ENCODE data around the gene TLNRD1. TPM values are rescaled to one million over a fixed set of nuclear protein-coding genes. Genes with fewer than 3 reads are reported as not detected.

Gene TLNRD1
- total and polyA plus RNA-seq, 7 donors: 0.65 to 5.1 (median 2.6) TPM

DNA sequence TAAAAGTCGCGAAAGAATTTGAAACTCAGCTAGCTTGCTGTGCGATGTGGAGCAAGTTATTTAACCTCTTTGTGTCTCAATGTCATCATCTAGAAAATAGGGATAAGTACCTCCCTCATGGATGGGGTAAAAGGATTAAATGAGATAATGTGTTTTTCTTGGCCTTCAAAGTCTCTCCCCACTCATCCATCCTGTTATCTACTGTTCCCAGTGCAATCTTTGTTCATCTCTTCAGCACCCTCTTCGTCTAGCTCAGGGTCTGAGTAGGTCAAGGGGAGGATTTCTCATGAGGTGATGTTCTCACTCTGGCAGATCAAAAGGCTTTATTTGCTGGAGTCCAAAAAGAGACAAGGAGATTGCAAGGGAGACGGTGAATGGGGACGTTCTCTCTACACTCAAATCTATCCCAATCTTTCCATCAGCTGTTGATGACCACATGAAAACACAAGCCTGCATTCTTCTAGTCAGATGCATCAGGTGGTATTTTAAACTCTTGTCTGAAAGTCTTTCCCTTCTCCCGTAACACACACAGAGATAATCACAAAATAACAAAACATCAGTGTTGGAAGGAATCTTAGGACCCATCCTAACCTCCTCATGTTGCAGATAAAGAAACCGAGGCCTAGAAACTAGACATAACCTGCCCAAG is 12.5 kb upstream of the TLNRD1 start:
- Histone ChIP-seq H3K36me3 (ENCODE audit: insufficient read depth in 1 of 2, low read depth in 1 of 2) (no peaks in the 10 kb centered on the region), H3K27ac (no peak overlapping the region), H3K4me3 (peak overlapping the region; percentile 94), H3K9me3 (no peaks in the 10 kb centered on the region), H3K27me3 (ENCODE audit: insufficient read depth in 3 of 3, low read length in 2 of 3) (no peaks in the 10 kb centered on the region), H3K4me1 (peaks cover 42% of the 10 kb centered on the region)
- ATAC-seq (no peak), DNase-seq (no peak)
- TF ChIP-seq, protein P1, sequence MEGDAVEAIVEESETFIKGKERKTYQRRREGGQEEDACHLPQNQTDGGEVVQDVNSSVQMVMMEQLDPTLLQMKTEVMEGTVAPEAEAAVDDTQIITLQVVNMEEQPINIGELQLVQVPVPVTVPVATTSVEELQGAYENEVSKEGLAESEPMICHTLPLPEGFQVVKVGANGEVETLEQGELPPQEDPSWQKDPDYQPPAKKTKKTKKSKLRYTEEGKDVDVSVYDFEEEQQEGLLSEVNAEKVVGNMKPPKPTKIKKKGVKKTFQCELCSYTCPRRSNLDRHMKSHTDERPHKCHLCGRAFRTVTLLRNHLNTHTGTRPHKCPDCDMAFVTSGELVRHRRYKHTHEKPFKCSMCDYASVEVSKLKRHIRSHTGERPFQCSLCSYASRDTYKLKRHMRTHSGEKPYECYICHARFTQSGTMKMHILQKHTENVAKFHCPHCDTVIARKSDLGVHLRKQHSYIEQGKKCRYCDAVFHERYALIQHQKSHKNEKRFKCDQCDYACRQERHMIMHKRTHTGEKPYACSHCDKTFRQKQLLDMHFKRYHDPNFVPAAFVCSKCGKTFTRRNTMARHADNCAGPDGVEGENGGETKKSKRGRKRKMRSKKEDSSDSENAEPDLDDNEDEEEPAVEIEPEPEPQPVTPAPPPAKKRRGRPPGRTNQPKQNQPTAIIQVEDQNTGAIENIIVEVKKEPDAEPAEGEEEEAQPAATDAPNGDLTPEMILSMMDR (IDR thresholded peaks at IDR 0.05): no peak
- intact Hi-C loops (cut with DNase I): loop anchor here in 1 of 2 donors (10.0 kb wide), 1 partner anchor 277 kb away; no protein-coding TSS in a partner anchor
- WGBS, 3 donors: 66 to 68% (median 67%) methylated on average over 8 of the region's 8 CpGs

DNA sequence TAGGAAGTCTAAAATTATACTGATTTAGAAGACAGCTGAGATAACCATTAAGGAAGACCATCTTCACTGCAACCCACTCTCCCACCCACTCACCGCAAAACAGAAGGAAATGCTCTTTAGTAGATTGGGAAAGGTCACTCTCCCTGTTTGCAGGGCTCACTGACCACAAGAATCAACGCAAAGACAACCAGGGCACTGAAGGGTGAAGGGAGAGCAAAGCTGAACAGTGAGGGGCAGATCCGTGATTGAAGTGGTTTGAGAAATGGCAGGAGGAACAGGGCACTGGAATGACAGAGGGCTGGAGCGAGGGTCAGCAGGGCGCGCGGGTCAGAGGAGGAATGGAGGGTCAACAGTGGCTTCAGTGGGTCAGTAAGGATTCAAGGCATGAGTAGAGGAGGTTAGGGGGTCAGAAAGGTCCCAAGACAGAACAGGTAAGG is 11.6 kb upstream of the TLNRD1 start:
- peaks cover 42% of the 10 kb centered on the region for H3K4me1 ChIP-seq
- intact Hi-C loops (cut with DNase I): loop anchor here in 1 of 2 donors (10.0 kb wide), 1 partner anchor 276 kb away; no protein-coding TSS in a partner anchor

DNA sequence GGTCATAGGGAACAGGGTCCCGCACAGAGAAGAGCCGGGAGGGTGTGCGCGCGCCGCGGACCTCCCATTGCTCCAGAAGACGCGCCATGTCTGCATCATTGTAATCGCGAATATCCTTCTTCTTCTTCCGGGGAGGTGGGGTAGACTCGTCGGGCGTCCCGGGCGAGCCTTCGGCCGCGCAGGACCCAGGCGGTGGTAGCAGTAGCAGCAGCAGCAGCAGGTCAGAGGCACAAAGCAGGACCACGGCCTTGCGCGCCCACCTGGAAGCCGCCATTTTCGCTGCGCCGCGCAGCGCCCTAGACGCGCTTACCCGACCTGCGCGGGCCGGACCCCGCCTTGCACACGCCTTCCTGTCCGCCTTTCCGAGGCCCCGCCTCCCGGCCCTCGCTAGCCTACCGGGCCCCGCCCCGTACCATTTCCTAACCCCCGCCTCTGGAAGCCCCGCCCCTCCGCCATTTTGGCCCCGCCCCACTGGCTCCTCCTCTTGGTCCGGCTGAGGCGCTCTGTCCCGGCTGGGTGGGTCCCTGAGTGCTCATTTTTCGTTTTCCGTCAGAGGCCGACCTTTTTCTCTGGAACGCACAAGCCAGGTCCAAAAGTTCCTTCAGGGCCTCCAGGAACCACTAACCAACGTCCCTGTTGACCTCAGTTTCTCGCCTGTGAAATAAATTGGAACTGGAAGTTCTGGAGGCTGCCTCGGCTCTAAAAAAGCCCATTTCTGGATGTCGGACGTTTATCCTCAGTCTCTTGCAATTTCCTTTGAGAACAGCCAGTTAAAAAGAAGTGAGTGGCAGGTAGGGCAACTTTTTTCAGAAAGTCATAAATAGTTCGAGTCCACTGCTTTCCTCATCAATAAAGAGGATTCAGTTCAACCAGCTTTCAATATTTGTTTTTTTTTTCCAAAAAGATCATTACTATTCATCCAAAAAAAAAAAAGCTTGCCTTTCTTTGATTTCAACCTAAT is 10.9 kb upstream of the TLNRD1 start, which contains the start of gene MESD:
TSS of gene MESD (minus strand) at position 302 of the 961 bp plus-strand sequence. CDS start at position 274, 28 bp downstream.
- no peaks in the 10 kb centered on the region for H3K36me3 ChIP-seq (ENCODE audit: insufficient read depth in 1 of 2, low read depth in 1 of 2)
- TF ChIP-seq, protein P1 (IDR thresholded peaks at IDR 0.05): no peak
- ATAC-seq (peak; percentile 99 to 100 (median 100)), DNase-seq (peak; percentile 98 to 99)
- peak within 1 kb of the TSS; percentile 90 for H3K27ac ChIP-seq
- intact Hi-C loops (cut with DNase I): loop anchor here in 1 of 2 donors (10.0 kb wide), 1 partner anchor 275 kb away; no protein-coding TSS in a partner anchor
- 1% methylated on average over 42 to 63 of the region's 63 CpGs for whole genome bisulfite sequencing, 3 donors
- H3K27me3 ChIP-seq (ENCODE audit: insufficient read depth in 3 of 3, low read length in 2 of 3): no peaks in the 10 kb centered on the region
- H3K4me3 ChIP-seq: peak within 1 kb of the TSS; percentile 94
- no peaks in the 10 kb centered on the region for H3K9me3 ChIP-seq
- H3K4me1 ChIP-seq: peaks cover 42% of the 10 kb centered on the region

More for the DNA sequence above, 11.6 kb upstream of the TLNRD1 start:
- no peaks in the 10 kb centered on the region for H3K9me3 ChIP-seq
- no peaks in the 10 kb centered on the region for H3K27me3 ChIP-seq (ENCODE audit: insufficient read depth in 3 of 3, low read length in 2 of 3)
- peak in 1 of 4 donors; percentile 40 for ATAC-seq
- TF ChIP-seq, protein P1 (IDR thresholded peaks at IDR 0.05): no peak
- 0 to 2% (median 1%) methylated on average over 7 of the region's 7 CpGs for WGBS, 3 donors
- peak overlapping the region; percentile 90 for H3K27ac ChIP-seq
- DNase-seq: no peak
- no peaks in the 10 kb centered on the region for H3K36me3 ChIP-seq (ENCODE audit: insufficient read depth in 1 of 2, low read depth in 1 of 2)
- H3K4me3 ChIP-seq: peak overlapping the region; percentile 94

DNA sequence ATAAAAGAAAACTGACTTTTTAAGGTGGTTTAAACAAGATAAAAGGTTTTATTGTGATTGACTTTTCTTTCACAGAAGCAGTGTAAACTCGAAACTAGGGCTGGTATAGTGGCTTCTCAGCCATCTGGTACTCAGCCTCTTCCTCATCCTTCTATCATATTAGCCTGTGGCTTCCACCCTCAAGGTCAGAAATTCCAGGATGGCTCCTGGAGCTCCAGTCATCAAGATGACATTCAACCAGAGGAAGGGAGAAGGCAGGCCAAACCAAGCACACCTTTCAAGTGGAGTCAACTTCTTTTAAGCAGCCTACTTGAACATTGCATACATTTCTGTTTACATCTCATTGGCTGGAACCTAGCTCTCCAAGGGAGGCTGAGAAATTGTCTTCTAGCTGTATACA is 9.8 kb upstream of the TLNRD1 start:
- intact Hi-C loops (cut with DNase I): no loop called here

More for the DNA sequence above, 9.8 kb upstream of the TLNRD1 start:
- Histone ChIP-seq H3K27ac (peak overlapping the region; percentile 90), H3K27me3 (ENCODE audit: insufficient read depth in 3 of 3, low read length in 2 of 3) (no peaks in the 10 kb centered on the region), H3K9me3 (no peaks in the 10 kb centered on the region), H3K4me1 (peaks cover 31% of the 10 kb centered on the region), H3K4me3 (no peak overlapping the region), H3K36me3 (ENCODE audit: insufficient read depth in 1 of 2, low read depth in 1 of 2) (no peaks in the 10 kb centered on the region)
- DNase-seq (no peak), ATAC-seq (no peak)
- 71 to 93% (median 81%) methylated on average over 1 of the region's 1 CpG for WGBS, 3 donors
- TF ChIP-seq, protein P1 (IDR thresholded peaks at IDR 0.05): no peak
